Stomach (tissue), 9 donors: ENCODE data around the gene KIAA1671. TPM values are rescaled to one million over a fixed set of nuclear protein-coding genes. Genes with fewer than 3 reads are reported as not detected.

Experiments
- DNase-seq, 2 donors: peaks; one replicate each; pipeline versions ENCODE4 v3.0.0 to v3.0.0-alpha.2; 2013 to 2019
- H3K27ac ChIP-seq, 5 donors: fragments of 200-600 bp in 4 of 5; sonication (generic) in 4 of 5; one replicate each; pipeline ENCODE4 v1.5.1; 2013 to 2019; ENCODE audit warnings: mild to moderate bottlenecking in 1 of 5, moderate library complexity in 1 of 5
- H3K27me3 ChIP-seq, 3 donors: fragments of 200-600 bp; sonication (generic); one replicate each; pipeline ENCODE4 v1.5.1; 2017 to 2019; ENCODE audit warnings: mixed run types in 1 of 3
- H3K36me3 ChIP-seq, 4 donors: fragments of 200-600 bp; sonication (generic); 1 replicate in 3 of 4; 2 replicates in 1 of 4; pipeline ENCODE4 v1.5.1; 2016 to 2019
- H3K4me1 ChIP-seq, 4 donors: fragments of 200-600 bp; sonication (generic); one replicate each; pipeline ENCODE4 v1.5.1; 2016 to 2019
- H3K4me3 ChIP-seq, 4 donors: fragments of 200-600 bp; sonication (generic) in 3 of 4; one replicate each; pipeline ENCODE4 v1.5.1; 2016 to 2019; ENCODE audit warnings: mild to moderate bottlenecking in 1 of 4
- H3K9me3 ChIP-seq, 4 donors: fragments of 200-600 bp; sonication (generic); one replicate each; pipeline ENCODE4 v1.5.1; 2016 to 2019
- EP300 ChIP-seq: sonication (generic); formaldehyde crosslinking; IDR thresholded peaks from one replicate; pipeline ENCODE4 v1.6.1; 2017; ENCODE audit warnings: antibody characterized with exemption
- POLR2A ChIP-seq, 4 donors: fragments of 450-650 bp; IDR thresholded peaks; one replicate each; pipeline ENCODE4 v1.6.1; 2016; ENCODE audit warnings: antibody characterized with exemption in 4 of 4, control low read depth in 2 of 4, mild to moderate bottlenecking in 1 of 4, moderate library complexity in 1 of 4
- POLR2AphosphoS5 ChIP-seq, 3 donors: sonication (generic); formaldehyde crosslinking; IDR thresholded peaks; one replicate each; pipeline ENCODE4 v1.6.1; 2016; ENCODE audit warnings: antibody characterized with exemption in 3 of 3
- whole genome bisulfite sequencing, 5 donors: extraction: QIAGEN DNeasy Blood & Tissue Kit in 3 of 5; methylation state at CpG; one replicate each; pipeline versions ENCODE4 v1.1.5 to v1.1.7; 2013 to 2018; 5-methylcytosine and 5-hydroxymethylcytosine counted together
- intact Hi-C: fragments of 100-400 bp; cut with DNase I; formaldehyde crosslinking; loops from one replicate; pipeline ENCODE4 v1.15.1; 2023; ENCODE audit warnings: low total_unique reads
- polyA plus RNA-seq, 3 donors: library from polyadenylated mRNA; stranded (reverse); fragments of 200-250 nt; gene quantifications; one replicate each; pipeline ENCODE4 v1.2.3, GENCODE V29; 2013
- total RNA-seq, 5 donors: library from RNA; depleted of rRNA; stranded (reverse); fragments of >200 nt; gene quantifications; one replicate each; pipeline versions ENCODE4 v1.1.0 to v1.2.3, GENCODE V29; 2014 to 2016
- TF ChIP-seq, protein P1 (sequence below), 7 experiments: fragments of 450-650 bp in 4 of 7; fragments of 200-600 bp in 3 of 7; sonication (generic) in 3 of 7; IDR thresholded peaks; one replicate each; pipeline ENCODE4 v1.5.1; 2016 to 2019; ENCODE audit warnings: antibody characterized with exemption in 7 of 7, control low read depth in 2 of 7, mild to moderate bottlenecking in 1 of 7
- donor health status: healthy with polysubstance abuse.
- donor health status: Bipolar disorder and iron deficiency.
- donor health status: healthy.

KIAA1671 gene
- total and polyA plus RNA-seq, 8 donors: 5.7 to 80.5 (median 32.5) TPM

DNA sequence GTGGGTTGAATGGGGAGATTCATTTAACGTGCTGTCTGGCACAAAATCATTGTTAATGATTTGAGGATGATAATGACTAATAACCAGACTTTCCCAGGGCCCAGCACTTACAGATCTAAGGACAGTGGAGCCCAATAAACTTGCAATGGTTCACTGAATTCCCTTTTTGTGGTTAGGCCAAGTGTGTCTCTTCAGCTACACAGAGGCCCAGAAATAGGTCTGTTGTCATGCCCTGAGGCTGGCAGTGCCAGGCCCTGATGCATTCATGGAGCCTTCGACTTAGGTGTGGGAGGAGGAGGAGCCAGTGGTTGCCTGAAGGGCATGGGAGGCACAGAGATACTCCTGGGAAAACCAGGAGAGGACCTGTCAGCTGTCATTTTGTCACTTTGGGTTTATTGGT is 56.1 kb downstream of the KIAA1671 start:
- intact Hi-C loops: no loop called here
- Histone ChIP-seq H3K4me3 (no peak overlapping the region), H3K27me3 (no peaks in the 10 kb centered on the region), H3K9me3 (no peaks in the 10 kb centered on the region), H3K4me1 (peaks cover 0 to 8% (median under 1%) of the 10 kb centered on the region in 4 donors), H3K27ac (no peak overlapping the region), H3K36me3 (no peaks in the 10 kb centered on the region)
- TF ChIP-seq POLR2A (IDR thresholded peaks at IDR 0.05) (no peak), POLR2AphosphoS5 (IDR thresholded peaks at IDR 0.05) (no peak), EP300 (no peak)
- TF ChIP-seq, protein P1, sequence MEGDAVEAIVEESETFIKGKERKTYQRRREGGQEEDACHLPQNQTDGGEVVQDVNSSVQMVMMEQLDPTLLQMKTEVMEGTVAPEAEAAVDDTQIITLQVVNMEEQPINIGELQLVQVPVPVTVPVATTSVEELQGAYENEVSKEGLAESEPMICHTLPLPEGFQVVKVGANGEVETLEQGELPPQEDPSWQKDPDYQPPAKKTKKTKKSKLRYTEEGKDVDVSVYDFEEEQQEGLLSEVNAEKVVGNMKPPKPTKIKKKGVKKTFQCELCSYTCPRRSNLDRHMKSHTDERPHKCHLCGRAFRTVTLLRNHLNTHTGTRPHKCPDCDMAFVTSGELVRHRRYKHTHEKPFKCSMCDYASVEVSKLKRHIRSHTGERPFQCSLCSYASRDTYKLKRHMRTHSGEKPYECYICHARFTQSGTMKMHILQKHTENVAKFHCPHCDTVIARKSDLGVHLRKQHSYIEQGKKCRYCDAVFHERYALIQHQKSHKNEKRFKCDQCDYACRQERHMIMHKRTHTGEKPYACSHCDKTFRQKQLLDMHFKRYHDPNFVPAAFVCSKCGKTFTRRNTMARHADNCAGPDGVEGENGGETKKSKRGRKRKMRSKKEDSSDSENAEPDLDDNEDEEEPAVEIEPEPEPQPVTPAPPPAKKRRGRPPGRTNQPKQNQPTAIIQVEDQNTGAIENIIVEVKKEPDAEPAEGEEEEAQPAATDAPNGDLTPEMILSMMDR (IDR thresholded peaks at IDR 0.05): no peak
- 25 to 67% (median 59%) methylated on average over 2 of the region's 2 CpGs for WGBS, 5 donors
- DNase-seq: no peak

DNA sequence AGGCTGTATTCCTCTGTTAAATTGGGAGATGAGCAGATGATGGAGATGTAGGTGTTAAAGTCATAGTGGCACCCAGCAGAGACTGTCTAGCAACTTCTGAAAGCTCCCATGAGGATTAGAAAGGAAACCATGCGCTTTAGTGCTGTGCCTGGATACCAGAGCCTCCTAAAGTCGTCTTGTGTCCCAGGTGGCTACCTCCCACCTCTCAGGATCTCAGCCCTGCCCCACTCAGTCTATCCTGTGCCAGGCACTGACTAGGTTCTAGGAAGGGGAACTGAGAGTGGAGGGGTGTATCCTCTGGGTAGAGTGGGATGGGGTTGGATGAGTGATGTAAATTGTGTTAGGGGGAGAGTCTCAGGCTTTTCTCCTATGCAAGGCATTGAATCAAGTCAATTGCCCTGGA is 60.2 kb downstream of the KIAA1671 start:
- Histone ChIP-seq H3K9me3 (no peaks in the 10 kb centered on the region), H3K4me1 (peaks cover 0 to 12% (median 2%) of the 10 kb centered on the region in 4 donors), H3K27ac (peak overlapping the region in 2 of 5 donors; percentile 14 to 26), H3K36me3 (peaks cover 0 to 7% (median 0%) of the 10 kb centered on the region in 4 donors), H3K27me3 (no peaks in the 10 kb centered on the region), H3K4me3 (no peak overlapping the region)
- no peak for DNase-seq
- WGBS, 5 donors: 61 to 78% (median 71%) methylated on average over 2 of the region's 2 CpGs
- intact Hi-C loops: no loop called here
- no peak for TF ChIP-seq POLR2A (IDR thresholded peaks at IDR 0.05)
- TF ChIP-seq EP300: no peak
- TF ChIP-seq, protein P1 (IDR thresholded peaks at IDR 0.05): no peak

DNA sequence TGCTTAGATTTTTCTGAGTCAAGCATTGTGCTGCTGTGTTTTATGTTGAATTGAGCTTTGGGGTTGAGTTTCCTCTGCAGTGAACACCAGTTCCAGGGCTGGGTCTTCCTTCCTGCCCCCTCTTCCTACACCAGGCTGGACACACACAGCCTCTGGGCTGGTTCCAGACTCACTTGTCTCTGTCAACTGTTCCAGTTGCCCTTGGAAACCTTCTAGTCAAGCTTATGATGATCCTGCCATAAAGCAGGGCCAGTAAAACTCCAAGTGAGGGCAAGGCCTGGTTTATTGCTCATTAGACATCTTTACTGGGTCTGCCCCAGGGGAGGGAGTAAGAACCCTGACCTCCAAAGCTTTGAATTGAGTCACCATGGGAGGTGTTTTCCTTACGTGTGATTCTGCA is 61.1 kb downstream of the KIAA1671 start:
- TF ChIP-seq, protein P1 (IDR thresholded peaks at IDR 0.05): no peak
- TF ChIP-seq POLR2A (IDR thresholded peaks at IDR 0.05): no peak
- no peak for TF ChIP-seq EP300
- TF ChIP-seq POLR2AphosphoS5 (IDR thresholded peaks at IDR 0.05): no peak
- peak in 1 of 2 donors; percentile 68 for DNase-seq
- H3K36me3 ChIP-seq: peaks cover 0 to 7% (median 0%) of the 10 kb centered on the region in 4 donors
- peak overlapping the region in 1 of 5 donors; percentile 26 for H3K27ac ChIP-seq
- intact Hi-C loops: no loop called here
- 57 to 85% (median 82%) methylated on average over 1 of the region's 1 CpG for WGBS, 5 donors
- H3K4me1 ChIP-seq: peaks cover 0 to 12% (median 2%) of the 10 kb centered on the region in 4 donors
- no peaks in the 10 kb centered on the region for H3K9me3 ChIP-seq
- no peaks in the 10 kb centered on the region for H3K27me3 ChIP-seq
- H3K4me3 ChIP-seq: no peak overlapping the region

DNA sequence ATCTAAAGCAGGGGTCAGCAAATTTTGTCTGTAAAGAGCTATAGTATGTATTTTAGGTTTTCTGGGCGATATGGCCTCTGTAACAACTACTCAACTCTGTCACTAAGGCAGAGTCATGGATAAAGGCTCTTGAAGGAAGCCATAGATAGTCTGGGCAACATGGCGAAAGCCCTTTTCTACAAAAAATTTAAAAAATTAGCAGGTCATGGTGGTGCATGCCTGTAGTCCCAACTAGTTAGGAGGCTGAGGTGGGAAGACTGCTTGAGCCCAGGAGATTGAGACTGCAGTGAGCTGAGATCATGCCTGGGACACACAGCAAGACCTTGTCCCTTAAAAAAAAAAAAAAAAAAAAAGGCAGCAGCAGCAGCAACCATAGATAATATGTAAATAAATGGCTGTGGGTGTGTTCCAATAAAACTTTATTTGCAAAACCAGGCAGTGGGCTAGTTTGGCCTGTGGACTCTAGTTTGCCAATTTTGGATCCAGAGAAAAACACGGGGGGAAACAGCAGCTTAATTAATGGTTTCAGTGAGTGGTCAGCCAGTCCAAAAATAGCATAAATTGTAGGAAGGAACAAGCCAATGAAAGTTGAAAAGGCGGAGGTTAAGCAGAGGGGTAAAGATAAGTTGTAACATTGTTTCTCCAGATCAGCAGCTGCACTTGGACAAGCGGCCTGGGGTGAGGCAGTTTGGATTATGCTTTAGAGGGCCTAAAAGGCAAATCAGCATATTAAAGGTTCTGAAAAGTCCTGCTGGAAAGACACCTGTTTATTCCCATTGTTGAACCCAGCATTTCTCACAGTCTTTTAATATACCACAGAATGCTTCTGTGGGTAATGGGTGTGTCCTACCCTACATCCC is 62.6 kb downstream of the KIAA1671 start:
- no peaks in the 10 kb centered on the region for H3K9me3 ChIP-seq
- H3K36me3 ChIP-seq: peaks cover 0 to 7% (median 0%) of the 10 kb centered on the region in 4 donors
- peaks cover 0 to 12% (median 2%) of the 10 kb centered on the region in 4 donors for H3K4me1 ChIP-seq
- 70 to 89% (median 83%) methylated on average over 5 of the region's 5 CpGs for WGBS, 5 donors
- no peak overlapping the region for H3K4me3 ChIP-seq
- no peak for DNase-seq
- intact Hi-C loops: no loop called here
- no peak for TF ChIP-seq POLR2AphosphoS5 (IDR thresholded peaks at IDR 0.05)
- TF ChIP-seq EP300: no peak
- TF ChIP-seq, protein P1 (IDR thresholded peaks at IDR 0.05): no peak
- no peak for TF ChIP-seq POLR2A (IDR thresholded peaks at IDR 0.05)
- peak overlapping the region in 1 of 5 donors; percentile 26 for H3K27ac ChIP-seq
- no peaks in the 10 kb centered on the region for H3K27me3 ChIP-seq
